MM.1S (cell line): ENCODE results near the gene FRYL.

Experiments
- DNase-seq: peaks from one replicate; pipeline ENCODE4 v3.0.0-alpha.2; 2015
- H2AFZ ChIP-seq: fragments of 300-600 bp; sonication (generic); 2 replicates; pipeline ENCODE4 v1.6.0; 2016; ENCODE audit warnings: antibody characterized with exemption, low read length
- H3F3A ChIP-seq: fragments of 300-600 bp; sonication (generic); 2 replicates; pipeline ENCODE4 v1.6.1; 2016; ENCODE audit warnings: mild to moderate bottlenecking, antibody characterized with exemption, low read length, moderate library complexity, mixed read lengths; ENCODE audit not compliant: insufficient read depth
- H3K27ac ChIP-seq: fragments of 300-600 bp; sonication (generic); 2 replicates; pipeline ENCODE4 v1.5.1; 2016; ENCODE audit warnings: mild to moderate bottlenecking, low read length
- H3K27me3 ChIP-seq: fragments of 300-600 bp; sonication (generic); replicated peaks from 2 replicates; pipeline ENCODE4 v1.6.0; 2016; ENCODE audit warnings: low read length; ENCODE audit not compliant: insufficient read depth
- H3K36me3 ChIP-seq: fragments of 300-600 bp; sonication (generic); replicated peaks from 2 replicates; pipeline ENCODE4 v1.6.1; 2016; ENCODE audit warnings: mild to moderate bottlenecking, low read length, mixed read lengths; ENCODE audit not compliant: insufficient read depth
- H3K4me1 ChIP-seq: fragments of 300-600 bp; sonication (generic); 2 replicates; pipeline ENCODE4 v1.6.1; 2016; ENCODE audit warnings: low read length, mixed read lengths
- H3K4me2 ChIP-seq: fragments of 300-600 bp; sonication (generic); 2 replicates; pipeline ENCODE4 v1.6.0; 2016; ENCODE audit warnings: low read depth, low read length
- H3K4me3 ChIP-seq: fragments of 300-600 bp; sonication (generic); 2 replicates; pipeline ENCODE4 v1.5.1; 2016; ENCODE audit warnings: low read length, mixed read lengths
- H3K79me2 ChIP-seq: fragments of 300-600 bp; sonication (generic); 2 replicates; pipeline ENCODE4 v1.6.1; 2016; ENCODE audit warnings: mixed run types, low read length, mixed read lengths
- H3K9ac ChIP-seq: fragments of 300-600 bp; sonication (generic); 2 replicates; pipeline ENCODE4 v1.6.1; 2016; ENCODE audit warnings: low read length, mixed read lengths
- H3K9me2 ChIP-seq: fragments of 300-600 bp; sonication (generic); replicated peaks from 2 replicates; pipeline ENCODE4 v1.6.1; 2016; ENCODE audit warnings: mild to moderate bottlenecking, low read length, mixed read lengths; ENCODE audit not compliant: insufficient read depth
- H3K9me3 ChIP-seq: fragments of 300-600 bp; sonication (generic); replicated peaks from 2 replicates; pipeline ENCODE4 v1.6.1; 2016; ENCODE audit warnings: mild to moderate bottlenecking, low read length, mixed read lengths; ENCODE audit not compliant: insufficient read depth
- H4K20me1 ChIP-seq: fragments of 300-600 bp; sonication (generic); 2 replicates; pipeline ENCODE4 v1.6.1; 2016; ENCODE audit warnings: mild to moderate bottlenecking, low read length, moderate library complexity, mixed read lengths; ENCODE audit not compliant: insufficient read depth
- CTCF ChIP-seq: fragments of 300-600 bp; sonication (generic); IDR thresholded peaks from 2 replicates; pipeline ENCODE4 v1.5.1; 2016; ENCODE audit warnings: antibody characterized with exemption, low read length, mixed read lengths
- EZH2 ChIP-seq: fragments of 300-600 bp; sonication (generic); optimal IDR thresholded peaks from 2 replicates; pipeline ENCODE3; 2017; ENCODE audit warnings: low read depth, mild to moderate bottlenecking, antibody characterized with exemption, low read length, mixed read lengths
- EZH2phosphoT487 ChIP-seq: fragments of 300-600 bp; sonication (generic); IDR thresholded peaks from 2 replicates; pipeline ENCODE4 v1.6.1; 2018; ENCODE audit warnings: antibody characterized with exemption, low read length

The FRYL gene

GRCh38 chr4:48475770-48476169 lies 304.3 kb downstream of the FRYL start:
- Histone ChIP-seq H3K9me3 (no peaks in the 10 kb centered on the region), H2AFZ (no peak overlapping the region), H3K4me3 (no peak overlapping the region), H4K20me1 (no peaks in the 10 kb centered on the region), H3K9me2 (no peaks in the 10 kb centered on the region), H3K79me2 (no peaks in the 10 kb centered on the region), H3K9ac (no peak overlapping the region), H3K27ac (no peak overlapping the region), H3K36me3 (no peaks in the 10 kb centered on the region), H3K27me3 (no peaks in the 10 kb centered on the region), H3K4me1 (no peaks in the 10 kb centered on the region), H3K4me2 (no peak overlapping the region), H3F3A (no peaks in the 10 kb centered on the region)
- no peak for DNase-seq
- no peak for TF ChIP-seq EZH2phosphoT487

GRCh38 chr4:48472794-48473193 lies 307.3 kb downstream of the FRYL start:
- Histone ChIP-seq H3K4me3 (no peak overlapping the region), H3K4me2 (no peak overlapping the region), H3K9ac (no peak overlapping the region), H3K27me3 (no peaks in the 10 kb centered on the region), H3F3A (no peaks in the 10 kb centered on the region), H4K20me1 (no peaks in the 10 kb centered on the region), H3K9me3 (no peaks in the 10 kb centered on the region), H2AFZ (no peak overlapping the region), H3K36me3 (no peaks in the 10 kb centered on the region), H3K9me2 (no peaks in the 10 kb centered on the region), H3K27ac (no peak overlapping the region), H3K4me1 (no peaks in the 10 kb centered on the region), H3K79me2 (no peaks in the 10 kb centered on the region)
- TF ChIP-seq EZH2 (no peak), EZH2phosphoT487 (no peak), CTCF (no peak)
- no peak for DNase-seq

- TF ChIP-seq CTCF (no peak), EZH2 (no peak), EZH2phosphoT487 (no peak)
- no peaks in the 10 kb centered on the region for H3K27me3 ChIP-seq
- no peaks in the 10 kb centered on the region for H3K36me3 ChIP-seq
- H3K9me3 ChIP-seq: no peaks in the 10 kb centered on the region
- no peak overlapping the region for H3K4me2 ChIP-seq
- H3K9ac ChIP-seq: no peak overlapping the region
- no peaks in the 10 kb centered on the region for H3F3A ChIP-seq
- H3K4me1 ChIP-seq: no peaks in the 10 kb centered on the region
- H3K27ac ChIP-seq: no peak overlapping the region
- no peaks in the 10 kb centered on the region for H4K20me1 ChIP-seq
- H3K9me2 ChIP-seq: no peaks in the 10 kb centered on the region
- H2AFZ ChIP-seq: no peak overlapping the region
- no peak for DNase-seq
- H3K4me3 ChIP-seq: no peak overlapping the region
- H3K79me2 ChIP-seq: no peaks in the 10 kb centered on the region
These were observed 309.5 kb downstream of the FRYL start for GRCh38 chr4:48470570-48470969.

DNA sequence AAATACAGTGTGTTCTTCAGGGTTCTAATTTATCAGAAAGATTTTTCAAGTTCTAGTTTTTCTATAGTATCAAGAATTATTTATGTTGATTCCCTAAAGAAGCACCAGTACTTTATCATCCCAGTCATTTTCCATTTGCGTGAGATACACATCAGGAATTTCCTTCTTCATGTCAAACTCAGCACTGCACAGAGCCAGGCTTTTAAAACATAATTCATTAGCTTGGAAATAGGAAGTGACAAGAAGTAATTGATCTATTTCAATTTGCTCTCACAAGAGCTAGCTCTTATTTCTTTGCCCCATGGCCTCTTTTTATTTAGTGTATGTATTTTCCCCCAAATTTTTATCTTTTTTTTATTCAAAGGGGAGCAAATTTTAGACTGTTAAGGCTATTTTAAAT lies 309.9 kb downstream of the FRYL start:
- no peaks in the 10 kb centered on the region for H3K36me3 ChIP-seq
- no peaks in the 10 kb centered on the region for H3K79me2 ChIP-seq
- H3K27ac ChIP-seq: no peak overlapping the region
- DNase-seq: no peak
- no peak overlapping the region for H3K9ac ChIP-seq
- H3K4me3 ChIP-seq: no peak overlapping the region
- no peak overlapping the region for H2AFZ ChIP-seq
- TF ChIP-seq CTCF (no peak), EZH2phosphoT487 (no peak), EZH2 (no peak)
- no peaks in the 10 kb centered on the region for H3K9me2 ChIP-seq
- no peak overlapping the region for H3K4me2 ChIP-seq
- no peaks in the 10 kb centered on the region for H3K27me3 ChIP-seq
- no peaks in the 10 kb centered on the region for H3F3A ChIP-seq
- no peaks in the 10 kb centered on the region for H3K9me3 ChIP-seq
- no peaks in the 10 kb centered on the region for H3K4me1 ChIP-seq
- no peaks in the 10 kb centered on the region for H4K20me1 ChIP-seq
